ENCODE results near the gene MDM2.

The MDM2 gene

DNA sequence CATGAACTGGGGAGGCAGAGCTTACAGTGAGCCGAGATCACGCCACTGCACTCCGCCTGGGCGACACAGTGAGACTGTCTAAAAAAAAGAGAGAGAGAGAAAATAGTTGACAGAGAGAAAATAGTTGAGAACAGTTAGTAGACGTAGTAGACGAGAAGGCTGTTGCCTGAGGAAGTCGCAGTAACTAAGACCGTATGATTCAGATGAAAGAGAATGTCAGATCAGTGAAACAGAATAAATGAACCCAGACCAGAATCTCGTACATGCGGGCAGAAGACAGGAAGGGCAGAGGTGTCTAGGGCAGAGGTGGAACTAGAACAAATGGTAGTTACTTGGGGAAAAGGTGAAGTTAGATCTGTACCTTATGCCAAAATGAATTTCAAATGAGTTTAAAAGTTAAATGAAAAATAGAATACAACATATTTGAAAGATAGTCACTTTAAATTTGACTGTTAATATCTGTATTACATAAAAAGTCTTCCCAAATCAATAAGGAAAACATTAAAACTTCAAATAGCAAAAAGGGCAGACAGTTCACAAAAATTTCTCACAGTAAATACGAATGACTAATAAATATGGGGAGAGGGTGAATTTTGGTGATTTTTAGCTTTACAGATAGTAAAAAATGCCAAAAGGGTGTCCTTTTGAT is 17.7 kb downstream of the MDM2 start:
- no peak for DNase-seq (ENCODE audit: low spot score)
- TF ChIP-seq, protein P1, sequence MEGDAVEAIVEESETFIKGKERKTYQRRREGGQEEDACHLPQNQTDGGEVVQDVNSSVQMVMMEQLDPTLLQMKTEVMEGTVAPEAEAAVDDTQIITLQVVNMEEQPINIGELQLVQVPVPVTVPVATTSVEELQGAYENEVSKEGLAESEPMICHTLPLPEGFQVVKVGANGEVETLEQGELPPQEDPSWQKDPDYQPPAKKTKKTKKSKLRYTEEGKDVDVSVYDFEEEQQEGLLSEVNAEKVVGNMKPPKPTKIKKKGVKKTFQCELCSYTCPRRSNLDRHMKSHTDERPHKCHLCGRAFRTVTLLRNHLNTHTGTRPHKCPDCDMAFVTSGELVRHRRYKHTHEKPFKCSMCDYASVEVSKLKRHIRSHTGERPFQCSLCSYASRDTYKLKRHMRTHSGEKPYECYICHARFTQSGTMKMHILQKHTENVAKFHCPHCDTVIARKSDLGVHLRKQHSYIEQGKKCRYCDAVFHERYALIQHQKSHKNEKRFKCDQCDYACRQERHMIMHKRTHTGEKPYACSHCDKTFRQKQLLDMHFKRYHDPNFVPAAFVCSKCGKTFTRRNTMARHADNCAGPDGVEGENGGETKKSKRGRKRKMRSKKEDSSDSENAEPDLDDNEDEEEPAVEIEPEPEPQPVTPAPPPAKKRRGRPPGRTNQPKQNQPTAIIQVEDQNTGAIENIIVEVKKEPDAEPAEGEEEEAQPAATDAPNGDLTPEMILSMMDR (IDR thresholded peaks at IDR 0.05; ENCODE audit: extremely low read depth, missing control alignments), result no peak

- no peak for DNase-seq (ENCODE audit: low spot score)
- TF ChIP-seq, protein P1 (IDR thresholded peaks at IDR 0.05; ENCODE audit: extremely low read depth, missing control alignments), result no peak
These were observed 20.1 kb downstream of the MDM2 start for GRCh38 chr12:68827895-68828671.

DNA sequence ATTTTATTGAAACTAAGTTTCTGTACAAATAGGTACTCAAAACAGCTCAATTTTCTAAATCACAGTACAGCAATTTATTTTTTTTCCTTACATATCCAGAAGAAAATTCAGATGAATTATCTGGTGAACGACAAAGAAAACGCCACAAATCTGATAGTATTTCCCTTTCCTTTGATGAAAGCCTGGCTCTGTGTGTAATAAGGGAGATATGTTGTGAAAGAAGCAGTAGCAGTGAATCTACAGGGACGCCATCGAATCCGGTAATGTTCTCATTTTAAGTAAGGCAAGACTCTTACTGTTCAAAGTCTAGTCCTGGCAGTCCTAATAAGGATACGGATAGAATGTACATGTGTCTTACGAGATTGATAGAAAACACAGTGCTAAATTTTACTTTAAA is 20.7 kb downstream of the MDM2 start:
- TF ChIP-seq, protein P1 (IDR thresholded peaks at IDR 0.05; ENCODE audit: extremely low read depth, missing control alignments), result no peak
- no peak for DNase-seq (ENCODE audit: low spot score)

GRCh38 chr12:68831272-68831671 is 23.3 kb downstream of the MDM2 start:
- TF ChIP-seq, protein P1 (IDR thresholded peaks at IDR 0.05; ENCODE audit: extremely low read depth, missing control alignments), result no peak
- DNase-seq (ENCODE audit: low spot score), result no peak

- DNase-seq (ENCODE audit: low spot score), result no peak
- TF ChIP-seq, protein P1 (IDR thresholded peaks at IDR 0.05; ENCODE audit: extremely low read depth, missing control alignments), result no peak
These were observed 23.9 kb downstream of the MDM2 start for GRCh38 chr12:68831751-68832503.

DNA sequence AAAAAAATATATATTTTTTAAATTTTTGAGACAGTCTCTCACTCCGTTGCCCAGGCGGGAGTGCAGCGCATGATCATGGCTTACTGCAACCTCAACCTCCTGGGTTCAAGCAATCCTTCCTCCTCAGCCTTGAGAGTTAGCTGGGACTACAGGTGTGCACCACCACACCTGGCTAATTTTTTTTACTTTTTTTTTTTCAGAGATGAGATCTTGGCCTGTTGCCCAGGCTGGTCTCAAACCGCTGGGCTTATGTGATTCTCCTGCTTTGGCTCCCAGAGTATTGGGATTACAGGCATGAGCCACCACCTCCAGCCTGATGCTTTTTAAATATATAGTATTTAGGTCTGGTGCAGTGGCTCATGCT is 24.5 kb downstream of the MDM2 start:
- TF ChIP-seq, protein P1 (IDR thresholded peaks at IDR 0.05; ENCODE audit: extremely low read depth, missing control alignments), result no peak

DNA sequence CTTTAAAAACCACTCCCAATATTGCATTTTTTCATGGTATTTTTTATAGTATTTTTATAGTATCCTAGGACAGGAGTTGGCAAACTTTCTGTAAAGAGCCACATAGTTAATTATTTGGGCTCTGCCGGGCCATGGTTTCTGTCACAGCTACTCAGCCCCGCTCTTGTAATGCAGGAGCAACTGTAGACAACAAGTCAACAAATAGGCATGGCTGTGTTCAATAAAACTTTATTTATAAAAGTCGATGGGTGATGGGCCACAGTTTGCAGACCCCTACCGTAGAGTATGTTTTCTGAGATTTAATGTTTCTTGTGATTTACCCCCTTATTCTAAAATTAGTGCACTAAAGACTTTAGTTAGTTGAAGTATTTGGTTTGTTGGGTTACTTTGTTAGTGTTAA is 25.5 kb downstream of the MDM2 start:
- TF ChIP-seq, protein P1 (IDR thresholded peaks at IDR 0.05; ENCODE audit: extremely low read depth, missing control alignments), result no peak
- no peak for DNase-seq (ENCODE audit: low spot score)

More for the DNA sequence above, 24.5 kb downstream of the MDM2 start:
- DNase-seq (ENCODE audit: low spot score), result no peak

Data from GM20000 (cell line).